HepG2 (cell line): Measurements from ENCODE around the gene APOA1. TPM values are rescaled to one million over a fixed set of nuclear protein-coding genes. Genes with fewer than 3 reads are reported as not detected.

Source experiments
- ATAC-seq: fragments of 200-7000 bp; cut with Tn5 transposase; 3 replicates; pipeline ENCODE4 v1.9.1; 2020; ENCODE audit warnings: mild to moderate bottlenecking, moderate library complexity
- BruUV-seq: library from RNA; stranded (reverse); fragments of 400-500 nt; replicated peaks from 2 replicates; lab custom pipeline; 2021; lab: Mats Ljungman, UMichigan
- CTCF ChIA-PET: fragments of 300-600 bp; formaldehyde crosslinking; extraction: SDS; loops from one replicate; lab custom pipeline; 2021; ENCODE audit warnings: low total read pairs, inconsistent platforms, low intra/inter-chr PET ratio; lab: Yijun Ruan, JAX
- POLR2A ChIA-PET: fragments of 350-600 bp; sonication (Branson Sonifier 250); formaldehyde crosslinking; loops from one replicate; lab custom pipeline; 2020; ENCODE audit warnings: antibody characterized with exemption, inconsistent platforms; lab: Yijun Ruan, JAX
- DNase-seq: peaks from one replicate; pipeline ENCODE4 v3.0.0-alpha.2; 2015; ENCODE audit warnings: low spot score
- FAIRE-seq: peaks from 3 replicates; lab custom pipeline; 2011; peaks lifted over from hg19 to GRCh38; lab: Jason Lieb, UNC
- H2AFZ ChIP-seq: one replicate; pipeline ENCODE4 v1.6.1; 2011; ENCODE audit warnings: low read length, inconsistent platforms
- H3K27ac ChIP-seq: fragments of 300-600 bp; 3 replicates; pipeline ENCODE4 v1.8.0; 2011; ENCODE audit warnings: mixed run types, mild to moderate bottlenecking, mixed read lengths, low read length, inconsistent platforms; ENCODE audit not compliant: insufficient read depth; ENCODE audit errors: extremely low read length
- H3K27me3 ChIP-seq, 2 experiments: fragments of 200-600 bp in 1 of 2; 2 replicates in 1 of 2; 3 replicates in 1 of 2; pipeline versions ENCODE4 v1.6.0 to v1.8.0; 2011; ENCODE audit warnings: low read length in 2 of 2, mild to moderate bottlenecking in 2 of 2, moderate library complexity in 2 of 2, inconsistent platforms in 1 of 2; ENCODE audit not compliant: insufficient read depth in 2 of 2, control insufficient read depth in 1 of 2
- H3K36me3 ChIP-seq, 2 experiments: fragments of 200-600 bp in 1 of 2; replicated peaks in 1 of 2; 2 replicates in 1 of 2; 3 replicates in 1 of 2; pipeline versions ENCODE4 v1.5.1 to v1.8.0; 2011; ENCODE audit warnings: low read length in 2 of 2, inconsistent platforms in 1 of 2; ENCODE audit not compliant: insufficient read depth in 2 of 2, control insufficient read depth in 1 of 2
- H3K4me1 ChIP-seq: 2 replicates; pipeline ENCODE4 v1.5.1; 2012; ENCODE audit warnings: low read length, inconsistent platforms; ENCODE audit not compliant: insufficient read depth
- H3K4me2 ChIP-seq: 2 replicates; pipeline ENCODE4 v1.6.0; 2011; ENCODE audit warnings: low read depth, low read length, inconsistent platforms
- H3K4me3 ChIP-seq, 3 experiments: fragments of 200-600 bp in 1 of 3; sonication (generic), shearing (Covaris generic) in 1 of 3; replicated peaks in 1 of 3; 2 replicates each; pipeline ENCODE4 v1.5.1; 2011 to 2016; ENCODE audit warnings: low read length in 3 of 3, inconsistent platforms in 2 of 3, low read depth in 2 of 3, mild to moderate bottlenecking in 2 of 3, control low read depth in 1 of 3, mixed read lengths in 1 of 3; ENCODE audit not compliant: insufficient read depth in 1 of 3
- H3K79me2 ChIP-seq: one replicate; pipeline ENCODE4 v1.6.1; 2011; ENCODE audit warnings: low read length, inconsistent platforms; ENCODE audit not compliant: insufficient read depth
- H3K9ac ChIP-seq: 2 replicates; pipeline ENCODE4 v1.6.0; 2011; ENCODE audit warnings: mild to moderate bottlenecking, low read depth, low read length, inconsistent platforms; ENCODE audit not compliant: insufficient read depth
- H3K9me3 ChIP-seq: 2 replicates; pipeline ENCODE4 v1.5.1; 2012; ENCODE audit warnings: mild to moderate bottlenecking, low read length
- H4K20me1 ChIP-seq: 2 replicates; pipeline ENCODE4 v1.6.0; 2011; ENCODE audit warnings: inconsistent platforms, mild to moderate bottlenecking, low read length, moderate library complexity; ENCODE audit not compliant: insufficient read depth
- BHLHE40 ChIP-seq: IDR thresholded peaks from 2 replicates; pipeline ENCODE4 v1.6.1; 2011; ENCODE audit warnings: low read length, improper control_type of control experiment
- BORCS8-MEF2B ChIP-seq: sonication (generic); formaldehyde crosslinking; IDR thresholded peaks from 2 replicates; pipeline ENCODE4 v1.8.0; 2022; ENCODE audit warnings: mild to moderate bottlenecking, missing genetic modification reagents
- GATAD1 ChIP-seq: IDR thresholded peaks from 2 replicates; pipeline ENCODE4 v1.6.1; 2016; ENCODE audit warnings: missing genetic modification reagents, missing compliant biosample characterization
- HOXA7 ChIP-seq: sonication (generic); formaldehyde crosslinking; IDR thresholded peaks from 2 replicates; pipeline ENCODE4 v1.8.1; 2022; ENCODE audit warnings: mild to moderate bottlenecking, missing genetic modification reagents, moderate library complexity
- NPAS2 ChIP-seq: sonication (generic); formaldehyde crosslinking; IDR thresholded peaks from 2 replicates; pipeline ENCODE4 v1.8.0; 2022; ENCODE audit warnings: mild to moderate bottlenecking, missing genetic modification reagents, borderline replicate concordance
- SMAD1 ChIP-seq: sonication (generic); formaldehyde crosslinking; IDR thresholded peaks from 2 replicates; pipeline ENCODE4 v1.4.0; 2020; ENCODE audit warnings: missing genetic modification reagents, low read depth, mild to moderate bottlenecking, borderline replicate concordance
- SRSF9 ChIP-seq: fragments of 200-400 bp; formaldehyde crosslinking; IDR thresholded peaks from 2 replicates; pipeline ENCODE4 v1.6.1; 2018; ENCODE audit warnings: borderline replicate concordance, mild to moderate bottlenecking, low read depth, low read length; ENCODE audit not compliant: insufficient read depth, poor library complexity, severe bottlenecking
- ZNF543 ChIP-seq: sonication (generic); formaldehyde crosslinking; IDR thresholded peaks from 2 replicates; pipeline ENCODE4 v1.4.0; 2020; ENCODE audit warnings: mild to moderate bottlenecking, missing genetic modification reagents
- ZSCAN22 ChIP-seq: sonication (generic); formaldehyde crosslinking; IDR thresholded peaks from 2 replicates; pipeline ENCODE4 v1.4.0; 2020; ENCODE audit warnings: mild to moderate bottlenecking, missing genetic modification reagents
- WGBS: methylation state at CpG from one replicate; pipeline ENCODE4 v1.1.6; 2017; ENCODE audit warnings: low lambda C conversion rate; 5-methylcytosine and 5-hydroxymethylcytosine counted together
- in situ Hi-C: cut with HindIII; loops from 2 replicates; pipeline ENCODE4 v1.10.0; 2017; ENCODE audit warnings: low pct_unique_long_range_greater_than_20kb; ENCODE audit not compliant: extremely low pct_ligation_motif_present
- intact Hi-C: fragments of 100-400 bp; cut with micrococcal nuclease; formaldehyde crosslinking; loops from one replicate; pipeline ENCODE4 v1.10.0; 2022; ENCODE audit not compliant: unreplicated experiment
- polyA plus RNA-seq, 8 experiments: library from polyadenylated mRNA; depleted of rRNA in 3 of 8; stranded (reverse) in 7 of 8; unstranded in 1 of 8; fragments of >200 nt; fragmentation: Illumina TruSeq in 4 of 8; extraction: Trizol in 4 of 8; gene quantifications; 2 replicates each; pipeline versions ENCODE4 v1.2.1 to v1.2.3, GENCODE V29; 2011 to 2016; ENCODE audit warnings: low read depth in 4 of 8, missing spikeins in 1 of 8, mixed read lengths in 1 of 8; ENCODE audit not compliant: insufficient read depth in 1 of 8
- total RNA-seq, 5 experiments: library from RNA; depleted of rRNA; stranded (reverse); fragments of >200 nt; fragmentation: Illumina TruSeq; extraction: Trizol; gene quantifications; 2 replicates each; pipeline ENCODE4 v1.2.3, GENCODE V29; 2016; ENCODE audit warnings: low read depth in 1 of 5
- TF ChIP-seq, protein P1 (sequence below): sonication (generic); formaldehyde crosslinking; IDR thresholded peaks from 2 replicates; pipeline ENCODE4 v1.4.0; 2020; ENCODE audit warnings: missing genetic modification reagents
- TF ChIP-seq, protein P2 (sequence below): sonication (generic); formaldehyde crosslinking; IDR thresholded peaks from 2 replicates; pipeline ENCODE4 v1.4.0; 2020; ENCODE audit warnings: missing genetic modification reagents, low read depth, mild to moderate bottlenecking, borderline replicate concordance
- TF ChIP-seq, protein P3 (sequence below), 2 experiments: sonication (generic) in 1 of 2; formaldehyde crosslinking in 1 of 2; IDR thresholded peaks; 2 replicates each; pipeline versions ENCODE4 v1.5.1 to v1.6.1; 2011 to 2020; ENCODE audit warnings: borderline replicate concordance in 1 of 2, low read depth in 1 of 2, low read length in 1 of 2, mild to moderate bottlenecking in 1 of 2, missing genetic modification reagents in 1 of 2, moderate library complexity in 1 of 2
- TF ChIP-seq, protein P4 (sequence below): sonication (generic); formaldehyde crosslinking; IDR thresholded peaks from 2 replicates; pipeline ENCODE4 v1.4.0; 2020; ENCODE audit warnings: missing genetic modification reagents

The APOA1 gene
- total and polyA plus RNA-seq, 2 of the 13 experiments (the other 11 are each of a cell fraction or from before 2014, with no cell fraction given) = 1,973 to 5,485 TPM

- ChIA-PET CTCF (interaction anchor here (0.7 to 2.6 kb wide), 9 partner anchors 35 to 435 kb away, joined by 3 to 23 read pairs (median 4); partner anchors contain the start of gene APOC3), POLR2A (interaction anchor here (0.7 to 17.3 kb wide), 12 partner anchors 8 to 348 kb away, joined by 3 to 1365 read pairs (median 8); partner anchors contain the start of genes APOA1, APOA4, APOC3 and BUD13)
- WGBS = 27% methylated on average over 15 of the region's 31 CpGs
- Histone ChIP-seq H3K27ac (peak overlapping the region; percentile 87), H3K4me2 (peak overlapping the region; percentile 93), H3K9ac (peak overlapping the region; percentile 80), H3K36me3 (peaks cover 0 to 5% of the 10 kb centered on the region in 2 experiments; a peak in 2 of 5 replicates), H3K79me2 (peaks cover 33% of the 10 kb centered on the region), H2AFZ (no peak overlapping the region), H3K4me1 (peaks cover 89% of the 10 kb centered on the region), H3K9me3 (no peaks in the 10 kb centered on the region), H4K20me1 (no peaks in the 10 kb centered on the region), H3K4me3 (peak overlapping the region; percentile 57 to 83 (median 58)), H3K27me3 (no peaks in the 10 kb centered on the region; a peak in 1 of 5 replicates)
- no TSS peak for BruUV-seq
- peak; percentile 82 for ATAC-seq
- DNase-seq = peak; percentile 73
- no peak for FAIRE-seq
- intact Hi-C loops (loop anchor here (1.0 kb wide), 1 partner anchor 46 kb away; the partner anchor contains the start of gene APOA1), in situ Hi-C loops (loop anchor here (5.0 to 10.0 kb wide), 2 partner anchors 46 to 304 kb away; partner anchors contain the start of genes APOA1 and SIK3)
- TF ChIP-seq GATAD1 (CRISPR knock-in tag) = peak; percentile 49; the same call in 1 of the 2 replicates
- TF ChIP-seq SMAD1 = 0 out of 2 replicates have a peak, but pooled peaks have one; percentile 65
- TF ChIP-seq ZSCAN22 (CRISPR knock-in tag) = no peak; the same call in 1 of the 2 replicates
- TF ChIP-seq ZNF543 = no peak
- TF ChIP-seq, protein P1, sequence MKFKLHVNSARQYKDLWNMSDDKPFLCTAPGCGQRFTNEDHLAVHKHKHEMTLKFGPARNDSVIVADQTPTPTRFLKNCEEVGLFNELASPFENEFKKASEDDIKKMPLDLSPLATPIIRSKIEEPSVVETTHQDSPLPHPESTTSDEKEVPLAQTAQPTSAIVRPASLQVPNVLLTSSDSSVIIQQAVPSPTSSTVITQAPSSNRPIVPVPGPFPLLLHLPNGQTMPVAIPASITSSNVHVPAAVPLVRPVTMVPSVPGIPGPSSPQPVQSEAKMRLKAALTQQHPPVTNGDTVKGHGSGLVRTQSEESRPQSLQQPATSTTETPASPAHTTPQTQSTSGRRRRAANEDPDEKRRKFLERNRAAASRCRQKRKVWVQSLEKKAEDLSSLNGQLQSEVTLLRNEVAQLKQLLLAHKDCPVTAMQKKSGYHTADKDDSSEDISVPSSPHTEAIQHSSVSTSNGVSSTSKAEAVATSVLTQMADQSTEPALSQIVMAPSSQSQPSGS = no peak
- TF ChIP-seq, protein P2, sequence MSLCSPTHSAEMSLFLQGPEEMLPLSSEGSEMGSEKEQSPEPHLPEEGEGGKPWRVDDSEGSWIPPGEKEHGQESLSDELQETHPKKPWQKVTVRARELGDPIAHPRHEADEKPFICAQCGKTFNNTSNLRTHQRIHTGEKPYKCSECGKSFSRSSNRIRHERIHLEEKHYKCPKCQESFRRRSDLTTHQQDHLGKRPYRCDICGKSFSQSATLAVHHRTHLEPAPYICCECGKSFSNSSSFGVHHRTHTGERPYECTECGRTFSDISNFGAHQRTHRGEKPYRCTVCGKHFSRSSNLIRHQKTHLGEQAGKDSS (CRISPR knock-in tag) = peak; percentile 65; the same call in 1 of the 2 replicates
- TF ChIP-seq, protein P3, sequence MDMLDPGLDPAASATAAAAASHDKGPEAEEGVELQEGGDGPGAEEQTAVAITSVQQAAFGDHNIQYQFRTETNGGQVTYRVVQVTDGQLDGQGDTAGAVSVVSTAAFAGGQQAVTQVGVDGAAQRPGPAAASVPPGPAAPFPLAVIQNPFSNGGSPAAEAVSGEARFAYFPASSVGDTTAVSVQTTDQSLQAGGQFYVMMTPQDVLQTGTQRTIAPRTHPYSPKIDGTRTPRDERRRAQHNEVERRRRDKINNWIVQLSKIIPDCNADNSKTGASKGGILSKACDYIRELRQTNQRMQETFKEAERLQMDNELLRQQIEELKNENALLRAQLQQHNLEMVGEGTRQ (IDR thresholded peaks at IDR 0.05; ENCODE audit: low read depth, low read length) = no peak
- TF ChIP-seq, protein P3 (CRISPR knock-in tag; IDR thresholded peaks at IDR 0.05; ENCODE audit: borderline replicate concordance) = no peak
- TF ChIP-seq BHLHE40 = no peak
- no peak for TF ChIP-seq NPAS2 (CRISPR knock-in tag)
- TF ChIP-seq SRSF9 = no peak
- peak; percentile 82 for TF ChIP-seq BORCS8-MEF2B
- TF ChIP-seq, protein P4, sequence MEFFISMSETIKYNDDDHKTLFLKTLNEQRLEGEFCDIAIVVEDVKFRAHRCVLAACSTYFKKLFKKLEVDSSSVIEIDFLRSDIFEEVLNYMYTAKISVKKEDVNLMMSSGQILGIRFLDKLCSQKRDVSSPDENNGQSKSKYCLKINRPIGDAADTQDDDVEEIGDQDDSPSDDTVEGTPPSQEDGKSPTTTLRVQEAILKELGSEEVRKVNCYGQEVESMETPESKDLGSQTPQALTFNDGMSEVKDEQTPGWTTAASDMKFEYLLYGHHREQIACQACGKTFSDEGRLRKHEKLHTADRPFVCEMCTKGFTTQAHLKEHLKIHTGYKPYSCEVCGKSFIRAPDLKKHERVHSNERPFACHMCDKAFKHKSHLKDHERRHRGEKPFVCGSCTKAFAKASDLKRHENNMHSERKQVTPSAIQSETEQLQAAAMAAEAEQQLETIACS = peak; percentile 53
- TF ChIP-seq HOXA7 (CRISPR knock-in tag) = no peak
Observed at GRCh38 chr11:116791002-116791812, 46.2 kb downstream of the APOA1 start.
